ENCODE results near the gene HSD17B13. TPM values are rescaled to one million over a fixed set of nuclear protein-coding genes. Genes with fewer than 3 reads are reported as not detected.

HSD17B13 gene
- total and polyA plus RNA-seq, 2 of the 13 experiments (the other 11 are each of a cell fraction or from before 2014, with no cell fraction given): 0.04 to 0.15 TPM

DNA sequence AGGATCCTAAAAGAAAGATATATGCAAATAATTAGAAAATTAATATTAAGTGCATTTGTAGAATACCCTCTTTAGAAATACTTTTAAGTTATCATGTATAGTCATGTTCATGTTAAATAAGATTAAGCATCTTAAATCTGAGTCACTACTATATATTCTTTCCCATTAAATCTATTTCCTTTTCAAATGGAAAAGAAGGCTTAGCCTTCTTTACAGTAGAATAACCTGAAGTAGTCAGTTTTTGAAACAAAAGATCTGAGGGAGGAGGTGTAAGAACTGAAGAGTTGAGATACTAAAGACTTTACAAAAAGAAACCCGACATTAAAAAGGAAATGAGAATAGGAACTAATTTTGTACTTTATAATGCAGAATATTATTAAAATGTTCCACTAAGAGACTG, 14.7 kb upstream of the HSD17B13 start:
- Histone ChIP-seq H3K4me2 (ENCODE audit: low read depth, low read length) (no peak overlapping the region), H3K4me1 (ENCODE audit: insufficient read depth, low read length) (no peaks in the 10 kb centered on the region), H3K27me3 (ENCODE audit: control insufficient read depth in 1 of 2, insufficient read depth in 2 of 2, low read length in 2 of 2) (no peaks in the 10 kb centered on the region), H3K36me3 (replicated peaks in 1 of 2; ENCODE audit: control insufficient read depth in 1 of 2, insufficient read depth in 2 of 2, low read length in 2 of 2) (peaks cover 9 to 67% of the 10 kb centered on the region in 2 experiments; a peak in 4 of 5 replicates), H3K27ac (ENCODE audit: extremely low read length, insufficient read depth, low read length) (no peak overlapping the region), H3K79me2 (ENCODE audit: insufficient read depth, low read length) (no peaks in the 10 kb centered on the region), H4K20me1 (ENCODE audit: insufficient read depth, low read length) (no peaks in the 10 kb centered on the region), H2AFZ (ENCODE audit: low read length) (no peak overlapping the region), H3K9ac (ENCODE audit: insufficient read depth, low read depth, low read length) (no peak overlapping the region), H3K4me3 (replicated peaks in 1 of 3; ENCODE audit: insufficient read depth in 1 of 3, low read depth in 2 of 3, low read length in 3 of 3) (no peak overlapping the region), H3K9me3 (ENCODE audit: low read length) (peaks cover 20% of the 10 kb centered on the region)
- WGBS (ENCODE audit: low lambda C conversion rate): 93% methylated on average over 1 of the region's 1 CpG
- BruUV-seq (replicated peaks): no TSS peak
- in situ Hi-C loops (cut with HindIII; ENCODE audit: extremely low pct_ligation_motif_present, low pct_unique_long_range_greater_than_20kb) (no loop called here), intact Hi-C loops (cut with micrococcal nuclease; ENCODE audit: unreplicated experiment) (no loop called here)
- DNase-seq (ENCODE audit: low spot score) (no peak), FAIRE-seq (no peak), ATAC-seq (no peak)
- CTCF ChIA-PET (ENCODE audit: low intra/inter-chr PET ratio, low total read pairs): no interaction called here
- TF ChIP-seq, protein P1, sequence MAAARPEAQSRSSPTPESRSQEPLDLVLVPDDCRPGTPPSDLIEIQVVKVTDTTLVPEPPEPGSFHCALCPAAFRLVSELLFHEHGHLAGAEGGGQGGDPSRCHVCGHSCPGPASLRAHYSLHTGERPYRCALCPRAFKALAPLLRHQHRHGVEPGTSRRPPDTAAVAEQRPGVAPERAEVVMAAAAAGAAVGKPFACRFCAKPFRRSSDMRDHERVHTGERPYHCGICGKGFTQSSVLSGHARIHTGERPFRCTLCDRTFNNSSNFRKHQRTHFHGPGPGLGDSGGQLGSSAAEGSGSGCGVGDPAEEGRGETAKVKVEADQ (CRISPR knock-in tag; IDR thresholded peaks at IDR 0.05; ENCODE audit: borderline replicate concordance): no peak
- TF ChIP-seq ZNF644 (CRISPR knock-in tag; IDR thresholded peaks at IDR 0.05; ENCODE audit: low read depth) (no peak), DMAP1 (CRISPR knock-in tag; IDR thresholded peaks at IDR 0.05) (no peak), CBX2 (IDR thresholded peaks at IDR 0.05; ENCODE audit: low read depth, low read length) (no peak), CBX2 (CRISPR knock-in tag; IDR thresholded peaks at IDR 0.05; ENCODE audit: low read depth) (no peak)
- POLR2A ChIA-PET: no interaction called here

DNA sequence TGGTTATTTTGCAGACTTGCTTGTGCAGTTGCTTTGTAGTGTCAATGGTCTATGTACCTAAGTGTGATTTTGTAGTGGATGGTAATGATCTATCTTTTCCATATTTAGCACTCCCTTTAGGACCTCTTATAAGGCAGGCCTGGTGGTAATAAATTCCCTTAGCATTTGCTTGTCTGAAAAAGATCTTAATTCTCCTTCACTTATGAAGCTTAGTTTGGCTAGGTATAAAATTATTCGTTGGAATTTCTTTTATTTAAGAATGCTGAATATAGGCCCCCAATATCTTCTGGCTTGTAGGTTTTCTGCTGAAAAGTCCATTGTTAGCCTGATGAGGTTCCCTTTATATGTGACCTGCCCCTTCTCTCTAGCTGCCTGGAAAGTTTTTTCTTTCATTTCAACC, 10.6 kb upstream of the HSD17B13 start:
- Histone ChIP-seq H3K4me3 (replicated peaks in 1 of 3; ENCODE audit: insufficient read depth in 1 of 3, low read depth in 2 of 3, low read length in 3 of 3) (no peak overlapping the region), H3K36me3 (replicated peaks in 1 of 2; ENCODE audit: control insufficient read depth in 1 of 2, insufficient read depth in 2 of 2, low read length in 2 of 2) (peaks cover 5 to 31% of the 10 kb centered on the region in 2 experiments; a peak in 3 of 5 replicates), H4K20me1 (ENCODE audit: insufficient read depth, low read length) (no peaks in the 10 kb centered on the region), H3K4me1 (ENCODE audit: insufficient read depth, low read length) (no peaks in the 10 kb centered on the region), H3K9ac (ENCODE audit: insufficient read depth, low read depth, low read length) (no peak overlapping the region), H3K79me2 (ENCODE audit: insufficient read depth, low read length) (no peaks in the 10 kb centered on the region), H3K4me2 (ENCODE audit: low read depth, low read length) (no peak overlapping the region), H2AFZ (ENCODE audit: low read length) (no peak overlapping the region), H3K27ac (ENCODE audit: extremely low read length, insufficient read depth, low read length) (no peak overlapping the region), H3K27me3 (ENCODE audit: control insufficient read depth in 1 of 2, insufficient read depth in 2 of 2, low read length in 2 of 2) (no peaks in the 10 kb centered on the region), H3K9me3 (ENCODE audit: low read length) (peaks cover 20% of the 10 kb centered on the region)
- TF ChIP-seq ZFP1 (CRISPR knock-in tag; IDR thresholded peaks at IDR 0.05) (peak; percentile 98), YY1 (IDR thresholded peaks at IDR 0.05; ENCODE audit: insufficient read depth, insufficient replicate concordance, low read depth, low read length) (no peak)
- intact Hi-C loops (cut with micrococcal nuclease; ENCODE audit: unreplicated experiment) (no loop called here), in situ Hi-C loops (cut with HindIII; ENCODE audit: extremely low pct_ligation_motif_present, low pct_unique_long_range_greater_than_20kb) (no loop called here)
- CTCF ChIA-PET (ENCODE audit: low intra/inter-chr PET ratio, low total read pairs): no interaction called here
- BruUV-seq (replicated peaks): no TSS peak
- WGBS (ENCODE audit: low lambda C conversion rate): 100% methylated on average over 1 of the region's 1 CpG
- POLR2A ChIA-PET: no interaction called here
- ATAC-seq (no peak), FAIRE-seq (no peak), DNase-seq (ENCODE audit: low spot score) (no peak)
